ENCODE measurements around the gene HNRNPK. TPM values are rescaled to one million over a fixed set of nuclear protein-coding genes. Genes with fewer than 3 reads are reported as not detected.

HNRNPK gene
- total RNA-seq, 1 experiment from 2014 or later: 485 TPM

- no TSS peak for BruUV-seq (replicated peaks)
- CTCF ChIA-PET: interaction anchor here (1.3 kb wide), 1 partner anchor 280 kb away, joined by 3 read pairs; no protein-coding TSS in a partner anchor
Measured at GRCh38 chr9:83980395-83981125, 545 bp upstream of the HNRNPK start, which contains the start of gene RMI1. RMI1 (plus strand) TSS chr9:83980805; CDS start chr9:84000987, 20,182 bp downstream.

GRCh38 chr9:83978992-83979811, 813 bp downstream of the HNRNPK start:
- DNase-seq: peak; percentile 72 to 82
- ChIA-PET CTCF (no interaction called here), POLR2A (interaction anchor here (0.6 kb wide), 1 partner anchor 13 kb away, joined by 3 read pairs; no protein-coding TSS in a partner anchor)
- intact Hi-C loops (cut with micrococcal nuclease; ENCODE audit: unreplicated experiment): no loop called here
- TSS peak; percentile 26 for BruUV-seq (replicated peaks)
- H3K9me3 ChIP-seq: no peaks in the 10 kb centered on the region
- Mint-ChIP-seq H3K4me3 (ENCODE audit: unreplicated experiment) (peak overlapping the region; percentile 95), H3K27ac (ENCODE audit: unreplicated experiment) (peak overlapping the region; percentile 100), H3K4me1 (ENCODE audit: low read depth, unreplicated experiment) (peaks cover 15% of the 10 kb centered on the region), H3K36me3 (ENCODE audit: insufficient read depth, unreplicated experiment) (peaks cover 62% of the 10 kb centered on the region), H3K9me3 (ENCODE audit: unreplicated experiment) (no peaks in the 10 kb centered on the region), H3K27me3 (ENCODE audit: insufficient read depth, unreplicated experiment) (no peaks in the 10 kb centered on the region)
- peaks cover 11% of the 10 kb centered on the region; the same call in 1 of the 2 replicates for H3K4me1 ChIP-seq
- no peak for TF ChIP-seq CTCF (IDR thresholded peaks at IDR 0.05; ENCODE audit: insufficient read depth in 1 of 2, low read depth in 1 of 2, low read length in 1 of 2, severe bottlenecking in 1 of 2, unreplicated experiment in 1 of 2)
- H3K27me3 ChIP-seq (replicated peaks; ENCODE audit: control insufficient read depth, insufficient read depth, low read length): no peaks in the 10 kb centered on the region
- peak overlapping the region; percentile 86 for H3K4me3 ChIP-seq (ENCODE audit: low read depth, low read length)
- no peaks in the 10 kb centered on the region; the same call in 1 of the 2 replicates for H3K36me3 ChIP-seq (ENCODE audit: control insufficient read depth, insufficient read depth, low read length)

More at GRCh38 chr9:83980395-83981125, 545 bp upstream of the HNRNPK start, which contains the start of gene RMI1:
- POLR2A ChIA-PET: interaction anchor here (0.6 to 1.1 kb wide), 3 partner anchors 15 to 1133 kb away, joined by 3 to 4 read pairs (median 3); a partner anchor contains a TSS
- Mint-ChIP-seq H3K4me1 (ENCODE audit: low read depth, unreplicated experiment) (peaks cover 3% of the 10 kb centered on the region), H3K4me3 (ENCODE audit: unreplicated experiment) (peak within 1 kb of the TSS; percentile 95), H3K27ac (ENCODE audit: unreplicated experiment) (peak within 1 kb of the TSS; percentile 100), H3K36me3 (ENCODE audit: insufficient read depth, unreplicated experiment) (peaks cover 50% of the 10 kb centered on the region), H3K27me3 (ENCODE audit: insufficient read depth, unreplicated experiment) (no peaks in the 10 kb centered on the region), H3K9me3 (ENCODE audit: unreplicated experiment) (no peaks in the 10 kb centered on the region)
- peak within 1 kb of the TSS; percentile 86 for H3K4me3 ChIP-seq (ENCODE audit: low read depth, low read length)
- DNase-seq: peak; percentile 94 to 96
- peaks cover 16% of the 10 kb centered on the region; the same call in 1 of the 2 replicates for H3K4me1 ChIP-seq
- TF ChIP-seq CTCF (IDR thresholded peaks at IDR 0.05; ENCODE audit: insufficient read depth in 1 of 2, low read depth in 1 of 2, low read length in 1 of 2, severe bottlenecking in 1 of 2, unreplicated experiment in 1 of 2): no peak
- no peaks in the 10 kb centered on the region for H3K27me3 ChIP-seq (replicated peaks; ENCODE audit: control insufficient read depth, insufficient read depth, low read length)
- no peaks in the 10 kb centered on the region for H3K9me3 ChIP-seq
- no peaks in the 10 kb centered on the region for H3K36me3 ChIP-seq (ENCODE audit: control insufficient read depth, insufficient read depth, low read length)
- intact Hi-C loops (cut with micrococcal nuclease; ENCODE audit: unreplicated experiment): loop anchor here (1.0 to 2.0 kb wide), 2 partner anchors 24 to 60 kb away; partner anchors contain the start of gene KIF27

GRCh38 chr9:83977196-83977595, 2.8 kb downstream of the HNRNPK start:
- intact Hi-C loops (cut with micrococcal nuclease; ENCODE audit: unreplicated experiment): no loop called here
- H3K27me3 ChIP-seq (replicated peaks; ENCODE audit: control insufficient read depth, insufficient read depth, low read length): no peaks in the 10 kb centered on the region
- no peak overlapping the region for H3K4me3 ChIP-seq (ENCODE audit: low read depth, low read length)
- peaks cover 16% of the 10 kb centered on the region for H3K4me1 Mint-ChIP-seq (ENCODE audit: low read depth, unreplicated experiment)
- no peak for TF ChIP-seq CTCF (IDR thresholded peaks at IDR 0.05; ENCODE audit: insufficient read depth in 1 of 2, low read depth in 1 of 2, low read length in 1 of 2, severe bottlenecking in 1 of 2, unreplicated experiment in 1 of 2)
- no peak for DNase-seq
- no peak overlapping the region for H3K27ac Mint-ChIP-seq (ENCODE audit: unreplicated experiment)
- H3K4me3 Mint-ChIP-seq (ENCODE audit: unreplicated experiment): peak overlapping the region; percentile 95
- BruUV-seq (replicated peaks): no TSS peak
- no peaks in the 10 kb centered on the region for H3K9me3 ChIP-seq
- H3K36me3 Mint-ChIP-seq (ENCODE audit: insufficient read depth, unreplicated experiment): peaks cover 82% of the 10 kb centered on the region
- no peaks in the 10 kb centered on the region for H3K9me3 Mint-ChIP-seq (ENCODE audit: unreplicated experiment)
- ChIA-PET POLR2A (interaction anchor here (0.6 kb wide), 1 partner anchor 12 kb away, joined by 4 read pairs; no protein-coding TSS in a partner anchor), CTCF (no interaction called here)
- no peaks in the 10 kb centered on the region; the same call in none of the 2 replicates for H3K36me3 ChIP-seq (ENCODE audit: control insufficient read depth, insufficient read depth, low read length)
- peaks cover 14% of the 10 kb centered on the region; the same call in 1 of the 2 replicates for H3K4me1 ChIP-seq
- no peaks in the 10 kb centered on the region for H3K27me3 Mint-ChIP-seq (ENCODE audit: insufficient read depth, unreplicated experiment)

Data from Caco-2 (cell line).